GM11168 (cell line): ENCODE measurements around the gene GRM7.

Experiments
- in situ Hi-C: fragments of 300-500 bp; cut with MboI; formaldehyde crosslinking; loops from one replicate; pipeline ENCODE4 v1.12.0; 2022; ENCODE audit warnings: low sequenced_read_pairs; ENCODE audit not compliant: unreplicated experiment

Gene GRM7

DNA sequence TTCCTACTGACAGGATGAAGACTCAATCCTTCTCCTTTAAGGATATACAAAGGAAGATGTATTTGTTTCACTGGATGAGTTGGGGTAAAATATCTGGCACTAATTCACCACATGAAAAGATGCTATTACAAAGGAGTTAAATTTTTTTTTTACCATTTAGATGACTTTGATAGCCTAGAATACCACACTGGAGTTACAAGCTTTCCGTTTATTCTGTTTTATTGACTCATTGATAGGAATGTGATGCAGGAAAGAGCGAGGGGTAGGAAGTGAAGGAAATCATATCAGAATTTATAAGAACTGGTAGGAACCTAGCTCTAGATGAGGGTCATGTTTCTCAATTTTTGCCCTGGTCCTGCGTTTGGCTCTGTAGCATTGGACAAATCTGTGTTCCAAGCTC lies 427.2 kb downstream of the GRM7 start:
- in situ Hi-C loops: no loop called here

DNA sequence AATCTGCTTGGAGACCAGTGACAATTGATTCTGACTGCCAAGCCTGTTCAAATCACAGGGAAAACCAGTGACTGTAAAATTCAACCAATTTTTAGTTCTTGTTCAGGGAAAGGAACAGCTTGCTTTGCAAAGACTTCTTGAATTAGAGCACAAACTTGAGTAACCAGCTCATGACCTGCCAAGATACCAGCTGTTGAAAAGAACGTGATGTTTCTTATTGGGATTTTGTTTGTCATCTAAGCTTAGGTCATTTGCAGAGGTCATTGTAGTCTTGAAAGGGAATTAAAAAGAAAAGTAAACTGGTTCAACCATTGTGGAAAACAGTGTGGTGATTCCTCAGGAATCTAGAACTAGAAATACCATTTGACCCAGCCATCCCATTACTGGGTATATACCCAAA lies 428.2 kb downstream of the GRM7 start:
- in situ Hi-C loops: no loop called here

DNA sequence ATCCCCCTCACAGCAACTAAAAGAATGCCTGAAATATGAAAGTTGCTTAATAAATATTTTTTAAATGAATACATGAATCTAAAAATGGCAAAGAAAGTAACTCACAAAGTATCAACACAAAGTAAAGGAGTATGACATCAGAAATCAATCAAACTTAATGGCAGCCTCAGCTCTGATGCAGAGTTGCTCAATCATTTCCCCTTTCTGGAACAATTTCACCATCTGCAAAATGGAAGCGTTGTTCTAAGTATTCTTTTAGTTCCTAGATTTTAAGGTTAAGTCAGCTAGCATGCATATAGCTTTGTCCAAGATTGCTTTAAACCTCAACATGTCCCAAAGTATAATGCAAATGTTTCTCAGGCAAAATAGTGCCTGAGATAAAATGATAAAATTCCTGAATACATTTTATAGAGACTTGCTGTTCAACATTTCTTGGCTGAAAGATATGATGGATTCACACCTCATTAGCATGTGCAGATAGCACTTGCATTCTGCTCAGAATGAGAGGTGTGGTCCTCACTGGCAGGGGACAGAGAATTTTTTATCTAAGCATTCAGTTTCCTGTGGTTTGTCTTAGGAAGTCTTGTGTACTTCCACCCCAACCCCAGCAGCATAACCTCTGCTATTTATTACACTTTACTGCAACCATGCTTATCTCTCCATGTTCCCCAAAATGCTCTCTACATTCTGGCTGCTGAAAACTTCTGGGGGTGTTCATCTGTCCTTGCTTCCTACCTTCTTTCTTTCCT lies 429.3 kb downstream of the GRM7 start:
- in situ Hi-C loops: no loop called here

DNA sequence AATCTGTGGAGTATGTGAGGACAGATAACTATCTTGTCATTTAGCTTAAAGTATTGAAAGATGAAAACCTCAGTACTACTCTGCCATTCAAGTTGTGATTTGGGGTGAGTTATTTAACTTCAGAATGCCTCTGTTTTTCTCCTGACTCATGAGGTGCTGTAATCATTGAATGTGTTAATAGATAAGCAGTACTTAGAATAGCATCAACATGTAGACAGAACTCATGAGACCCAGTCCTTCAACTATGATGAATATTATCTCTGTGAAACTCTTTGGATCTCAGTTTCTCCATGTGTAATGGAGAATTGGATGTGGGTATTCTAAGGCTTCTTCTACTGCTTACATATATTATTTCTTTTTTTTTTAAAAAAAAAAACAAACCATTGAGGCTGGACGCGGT lies 431.4 kb downstream of the GRM7 start:
- in situ Hi-C loops: no loop called here

DNA sequence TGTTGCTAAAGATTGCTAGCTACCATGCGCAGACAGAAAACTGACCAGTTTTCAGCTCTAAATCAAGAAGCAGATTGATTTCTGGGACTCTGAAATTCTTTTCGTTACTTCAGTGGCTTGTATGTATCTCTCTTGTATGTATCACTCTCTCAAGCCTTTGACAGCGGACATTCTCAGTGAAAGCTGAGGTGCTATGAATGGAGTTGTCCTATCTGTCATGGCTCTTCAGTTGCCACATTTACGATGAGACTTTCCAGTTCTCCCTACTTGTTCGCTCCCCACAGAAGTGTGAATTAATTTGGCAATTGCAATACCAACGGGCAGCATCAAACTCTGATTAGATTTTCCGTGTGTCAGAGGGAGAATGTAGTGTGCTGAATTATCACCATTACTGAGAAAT lies 432.4 kb downstream of the GRM7 start:
- in situ Hi-C loops: no loop called here

DNA sequence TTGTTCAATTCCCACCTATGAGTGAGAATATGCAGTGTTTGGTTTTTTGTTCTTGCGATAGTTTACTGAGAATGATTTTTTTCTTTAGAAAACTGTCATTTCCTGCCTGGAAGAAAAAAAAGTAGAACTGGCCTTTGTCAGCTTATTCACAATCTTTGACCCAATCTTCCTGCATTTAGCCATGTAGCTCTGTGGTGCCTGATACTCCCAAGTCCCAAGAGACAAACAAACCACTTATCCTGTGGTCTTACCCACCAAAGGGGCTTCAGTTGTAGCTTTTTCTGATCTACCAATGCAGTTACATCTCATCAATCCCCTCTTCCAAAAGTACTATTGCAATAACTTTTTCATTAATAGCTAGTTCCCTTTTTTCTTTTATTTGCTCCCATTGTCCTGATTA lies 444.6 kb downstream of the GRM7 start:
- in situ Hi-C loops: no loop called here

DNA sequence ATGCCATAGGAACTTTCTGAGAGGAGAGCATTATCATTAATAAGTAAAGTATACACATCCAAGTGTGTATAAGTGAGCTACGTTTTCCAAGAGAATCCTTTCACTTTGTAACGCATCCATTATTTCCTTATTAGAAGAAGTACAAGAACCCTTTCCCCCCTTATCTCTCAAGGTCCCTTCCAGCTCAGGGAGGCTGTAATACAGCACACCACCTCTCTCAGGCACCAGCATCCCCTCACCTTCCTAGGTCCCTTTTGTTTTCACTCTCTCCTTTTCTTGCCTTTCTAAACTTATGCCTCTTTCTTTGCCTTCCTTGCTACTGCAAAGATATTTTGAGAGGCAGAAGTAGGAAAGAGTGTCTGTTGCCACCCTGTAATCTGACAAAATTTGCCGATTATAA lies 446.0 kb downstream of the GRM7 start:
- in situ Hi-C loops: no loop called here

DNA sequence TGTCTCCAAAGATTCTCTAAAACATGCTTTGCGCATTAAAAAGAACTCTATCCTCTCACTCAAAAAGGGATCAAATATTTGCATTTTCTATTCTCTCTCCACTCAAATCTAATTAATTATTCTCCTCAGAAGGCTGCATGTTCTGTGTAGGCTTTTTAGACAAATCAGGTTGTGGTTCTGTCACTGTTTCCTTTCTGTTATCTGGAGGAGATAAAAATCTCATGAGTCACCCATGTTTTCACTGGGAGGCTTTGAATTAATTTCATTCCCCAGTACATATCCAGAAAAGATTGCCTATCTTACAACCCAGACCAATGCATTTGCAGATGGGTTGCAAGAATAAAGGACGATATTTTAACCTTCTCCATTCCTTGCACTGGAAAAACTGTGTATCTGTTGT lies 446.5 kb downstream of the GRM7 start:
- in situ Hi-C loops: no loop called here

DNA sequence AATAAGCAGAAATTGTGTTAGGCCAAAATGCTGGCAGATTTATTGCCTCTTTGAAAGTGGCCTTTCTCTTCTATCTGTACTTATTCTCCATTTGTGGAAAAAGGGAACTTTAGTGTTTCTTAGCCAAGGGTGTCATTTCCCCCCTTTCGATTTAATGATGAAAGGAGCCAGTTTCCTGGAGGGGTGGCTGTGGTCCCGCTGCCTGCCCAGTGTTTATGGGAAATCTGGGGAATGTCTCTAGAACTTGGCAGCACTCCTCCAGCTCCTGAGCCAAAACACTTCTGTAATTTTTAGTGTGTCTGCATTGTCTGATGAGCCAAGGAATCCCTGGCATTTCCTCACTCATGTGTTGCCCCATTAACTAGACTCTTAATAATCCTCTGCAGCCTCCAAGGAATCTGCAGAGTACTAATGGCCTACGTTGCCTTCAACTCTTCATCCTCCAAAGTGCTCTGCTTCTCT lies 448.8 kb downstream of the GRM7 start:
- in situ Hi-C loops: no loop called here

DNA sequence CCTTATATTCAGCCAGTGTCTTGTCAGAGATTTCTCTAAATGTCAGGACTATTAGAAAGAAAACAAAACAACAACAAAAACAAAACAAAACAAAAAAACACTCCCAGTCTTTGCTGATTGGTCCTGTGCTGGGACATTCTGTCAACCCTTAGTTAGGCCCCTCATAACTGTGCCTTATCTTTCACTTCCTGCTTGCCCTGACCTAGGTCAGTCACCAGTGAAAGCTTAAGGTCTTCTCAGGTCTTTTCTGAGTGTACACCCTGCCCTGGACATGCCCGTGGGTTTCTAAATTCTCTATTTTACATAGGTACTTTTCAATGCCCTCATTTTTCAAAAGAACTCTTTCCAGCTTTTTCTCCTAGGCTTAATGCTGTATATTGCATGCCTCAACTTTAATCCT lies 454.1 kb downstream of the GRM7 start:
- in situ Hi-C loops: no loop called here

DNA sequence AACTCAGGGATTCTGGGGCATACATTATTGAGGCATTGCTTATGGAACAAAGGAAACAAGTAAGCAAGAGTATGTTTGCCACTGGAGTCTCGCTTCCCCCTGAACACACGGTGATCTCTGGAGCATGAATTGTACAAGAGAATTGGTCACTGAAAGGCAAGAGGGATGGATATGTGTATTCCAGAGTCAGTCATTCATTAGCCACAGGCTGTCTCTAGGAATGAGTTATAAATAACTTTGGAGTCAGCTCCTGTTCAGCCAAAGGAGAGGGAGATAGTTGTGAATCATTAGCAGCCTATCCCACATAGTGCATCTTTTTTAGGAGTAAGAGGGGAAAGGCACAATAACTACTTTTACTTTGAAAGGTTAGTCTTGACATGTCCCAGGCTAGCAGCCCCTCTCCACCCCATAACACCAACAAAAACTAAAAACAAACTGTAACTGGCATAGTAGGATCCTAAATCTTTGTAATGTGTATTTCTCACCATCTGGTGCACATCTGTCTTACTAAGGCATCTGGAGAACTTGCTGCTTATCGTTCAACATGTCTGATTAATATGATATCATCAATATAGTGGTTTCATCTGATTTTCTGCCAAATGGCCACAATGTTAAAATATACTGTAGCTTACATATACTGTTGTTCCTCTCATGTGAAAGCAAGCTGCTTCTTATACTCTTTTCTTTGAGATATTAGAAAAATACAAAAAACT lies 462.2 kb downstream of the GRM7 start:
- in situ Hi-C loops: no loop called here

DNA sequence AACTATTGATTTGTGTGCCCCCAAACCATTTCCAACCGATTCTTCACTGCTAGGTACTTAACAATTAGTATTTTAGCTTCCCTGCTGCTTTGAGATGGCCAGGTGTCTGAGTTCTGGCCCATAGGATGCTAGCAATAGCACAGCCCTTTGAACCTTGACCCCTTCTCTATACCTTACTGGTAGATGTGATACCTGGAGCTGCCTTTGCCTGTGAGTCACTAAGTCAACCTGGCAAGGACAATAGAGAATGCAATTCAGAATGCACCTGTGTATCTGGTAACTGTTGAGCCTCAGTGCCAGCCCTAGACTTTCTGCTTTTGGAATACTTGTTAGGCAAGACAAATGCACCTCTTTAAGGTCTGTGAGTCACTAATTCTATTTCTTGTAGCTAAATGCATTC lies 467.4 kb downstream of the GRM7 start:
- in situ Hi-C loops: no loop called here

DNA sequence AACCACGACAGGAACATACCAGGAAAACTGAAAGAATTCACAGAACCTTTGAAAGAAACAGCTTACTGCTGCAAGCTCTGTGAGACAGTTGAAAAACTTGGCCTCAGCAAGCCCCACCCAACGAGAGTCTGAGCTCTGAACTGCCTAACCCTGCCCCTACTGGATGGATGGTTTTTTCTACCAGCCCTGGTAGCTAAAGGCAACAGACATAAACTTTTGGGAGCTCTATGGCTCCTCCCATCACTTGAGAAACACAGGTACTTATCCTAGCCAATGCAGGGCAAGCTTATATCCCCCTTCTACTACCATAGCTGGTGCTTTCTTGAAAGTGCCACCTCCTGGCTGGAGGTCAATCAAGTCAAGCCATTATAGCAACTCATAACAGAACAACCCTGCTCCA lies 471.8 kb downstream of the GRM7 start:
- in situ Hi-C loops: no loop called here

DNA sequence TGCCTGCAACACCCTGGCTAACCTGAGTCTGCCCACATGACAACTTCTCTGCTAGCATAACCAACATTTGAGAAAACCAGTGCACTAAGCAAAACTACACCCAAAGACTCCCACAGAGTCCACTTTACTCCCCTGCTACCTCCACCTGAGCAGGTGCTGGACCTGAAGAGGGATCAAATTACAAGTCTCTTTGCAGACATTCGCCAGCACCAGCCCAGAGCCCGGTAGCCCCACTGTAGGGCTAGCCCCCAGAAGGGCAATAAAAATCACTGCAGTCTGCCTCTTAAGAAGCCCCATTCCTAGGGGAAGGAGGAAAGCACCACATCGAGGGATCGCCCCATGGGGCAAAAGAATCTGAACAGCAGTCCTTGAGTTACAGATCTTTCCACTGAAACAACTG lies 472.2 kb downstream of the GRM7 start:
- in situ Hi-C loops: no loop called here

DNA sequence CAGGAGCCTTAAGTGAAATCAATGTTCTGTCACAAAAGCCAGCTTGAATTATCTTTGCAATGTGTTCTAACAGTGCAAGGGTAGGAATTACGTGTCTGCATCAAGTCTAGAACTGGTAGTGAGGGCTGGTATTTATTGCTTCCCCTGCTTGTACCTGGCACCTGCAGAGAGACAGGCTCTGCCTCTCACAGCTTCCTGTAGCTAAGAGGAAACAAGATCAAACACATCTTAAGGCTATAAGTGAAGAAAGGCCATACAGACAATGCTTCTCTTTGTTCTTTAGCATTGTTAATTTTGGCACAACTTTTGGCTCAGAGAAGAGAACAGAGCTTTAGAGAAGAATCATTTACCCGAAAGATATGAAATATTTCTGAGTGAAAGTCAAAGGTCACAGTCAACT lies 479.9 kb downstream of the GRM7 start:
- in situ Hi-C loops: no loop called here

DNA sequence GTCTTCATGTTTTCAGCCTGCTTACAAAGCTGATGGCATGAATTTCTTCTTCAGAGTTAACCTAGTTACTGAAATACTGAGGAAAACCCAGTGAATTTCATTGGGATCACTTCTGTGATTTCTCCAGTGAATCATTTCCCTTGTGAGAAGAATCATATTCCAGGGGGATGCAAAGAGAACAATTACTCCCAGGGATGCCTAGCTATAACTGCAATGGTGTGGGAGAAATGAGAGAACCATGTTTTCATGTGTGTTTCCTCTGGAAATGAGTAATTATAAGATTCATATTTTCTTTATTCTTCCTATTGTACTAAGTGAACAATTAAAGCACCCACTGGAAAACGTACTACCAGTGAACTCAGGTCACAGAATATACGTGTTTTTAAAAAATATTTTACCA lies 485.4 kb downstream of the GRM7 start:
- in situ Hi-C loops: no loop called here

DNA sequence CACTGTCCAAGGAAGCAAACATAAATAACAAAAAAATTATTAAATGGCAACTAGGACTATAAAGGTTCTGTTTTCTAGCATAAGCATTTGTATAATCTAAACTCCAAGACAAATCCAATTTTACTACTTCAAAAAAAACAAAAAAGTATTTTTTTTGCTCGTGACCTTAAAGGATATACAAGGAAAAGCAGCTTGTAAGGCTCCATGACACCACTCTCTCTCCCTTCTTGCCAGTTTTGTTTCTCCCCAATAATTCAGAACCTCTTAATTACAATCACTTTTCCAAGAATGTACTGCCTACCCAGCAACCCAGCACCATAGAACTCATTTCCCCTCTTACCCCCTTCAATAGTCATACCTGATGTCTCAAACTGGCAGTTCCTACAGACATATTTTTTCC lies 496.2 kb downstream of the GRM7 start:
- in situ Hi-C loops: no loop called here

DNA sequence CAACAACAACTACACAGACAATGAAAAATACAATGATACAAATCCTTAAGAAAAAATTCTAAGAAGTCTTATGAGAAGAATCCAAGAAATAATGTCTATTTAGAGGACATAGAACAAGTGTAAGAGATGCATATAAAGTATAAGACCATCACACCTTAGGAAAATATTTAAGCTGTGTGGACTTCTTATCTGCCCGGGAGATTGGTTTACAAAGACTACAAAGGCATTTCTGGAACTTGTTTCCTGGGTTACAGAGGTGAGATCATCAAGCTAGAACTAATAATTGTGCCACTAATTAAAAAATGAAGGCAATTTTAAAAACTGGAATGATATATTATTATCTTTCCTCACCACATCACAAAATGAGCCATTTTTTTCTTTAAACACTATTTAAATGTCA lies 507.1 kb downstream of the GRM7 start:
- in situ Hi-C loops: no loop called here

DNA sequence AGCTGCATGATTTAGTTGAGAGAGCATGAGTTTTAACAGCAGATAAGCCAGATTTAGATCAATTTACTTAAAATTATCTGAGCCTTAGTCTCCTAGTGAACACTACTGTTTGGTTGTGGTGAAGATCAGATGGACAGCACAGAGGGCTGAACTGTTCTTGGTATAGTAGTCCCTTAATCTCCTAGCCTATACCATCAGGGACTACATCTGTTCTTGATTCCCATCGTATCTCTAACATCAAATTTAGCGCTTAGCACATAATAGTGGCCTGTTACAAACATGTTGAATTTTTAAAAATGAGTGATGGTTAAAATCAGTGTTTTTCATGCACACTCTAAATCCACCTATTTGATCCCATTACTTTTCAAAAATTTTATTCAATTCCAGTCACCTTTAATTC lies 507.7 kb downstream of the GRM7 start:
- in situ Hi-C loops: no loop called here

DNA sequence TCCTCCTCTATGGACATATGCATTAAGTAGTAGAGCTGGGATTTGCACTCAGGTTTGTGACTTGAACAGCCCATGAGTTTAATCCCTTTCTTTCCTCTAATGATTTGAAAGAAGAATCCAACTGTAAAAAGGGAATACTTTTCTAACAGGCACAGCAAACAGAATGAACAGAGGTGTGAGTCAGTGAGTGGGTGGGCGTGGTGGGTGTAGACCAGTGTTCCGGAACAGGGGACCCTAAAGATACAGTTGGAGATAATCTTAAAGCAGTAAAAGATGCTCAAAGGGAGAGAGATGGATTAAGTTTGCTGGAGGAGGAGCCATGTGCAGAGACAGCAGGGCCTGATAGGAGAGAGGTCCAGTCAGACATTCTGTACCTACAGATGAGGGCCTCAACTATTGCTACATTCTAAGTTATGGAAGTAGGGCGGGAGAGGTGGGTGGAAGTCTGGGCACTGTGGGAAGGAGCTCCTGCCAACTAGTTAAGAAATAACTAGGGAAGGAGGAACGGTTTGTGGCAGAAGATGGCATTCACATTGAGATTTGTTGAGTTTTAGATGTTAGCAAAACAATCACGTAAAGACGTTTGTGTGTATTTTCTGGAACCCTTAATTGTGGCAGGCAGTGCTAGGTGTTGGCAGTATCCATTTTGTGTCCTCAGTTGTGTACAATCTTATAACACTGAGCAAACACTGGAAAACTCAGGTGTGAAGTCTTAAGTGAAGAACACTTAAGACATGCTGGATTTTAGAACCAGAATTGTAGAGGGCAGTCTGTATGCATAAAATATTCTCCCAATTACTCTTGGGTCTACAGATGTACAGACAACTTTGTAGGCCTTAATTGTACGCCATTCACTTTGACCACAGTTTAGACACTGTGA lies 511.0 kb downstream of the GRM7 start:
- in situ Hi-C loops: no loop called here

DNA sequence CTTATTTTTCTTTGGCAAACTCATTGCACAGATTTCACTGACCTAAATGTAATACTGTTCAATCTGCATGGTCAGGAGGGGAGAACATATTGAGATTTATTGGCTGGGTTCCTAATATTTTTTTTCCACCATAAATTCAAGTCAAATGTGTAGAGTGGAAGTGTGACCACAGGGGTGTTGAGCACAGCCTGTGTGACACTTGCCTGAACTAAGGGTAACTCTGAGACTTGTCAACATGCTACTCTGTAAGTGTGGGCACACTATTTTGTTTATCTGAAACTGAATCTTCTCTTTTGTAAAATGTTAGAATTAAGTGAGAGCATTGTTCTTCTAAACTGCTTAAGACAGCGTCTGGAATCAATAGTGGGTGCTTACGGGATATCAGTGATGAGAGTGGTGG lies 516.2 kb downstream of the GRM7 start:
- in situ Hi-C loops: no loop called here
